Brain pericyte (primary cell): Measurements from ENCODE around the gene OR9Q1.
"Not testable (repeated sequence)": the region's sequence is repeated elsewhere in the genome, so short reads cannot be mapped to it uniquely, and the experiment has no call there.

Source experiments
- DNase-seq: peaks from one replicate; pipeline ENCODE4 v3.0.0-alpha.2; 2012; ENCODE audit warnings: low read depth, low spot score

OR9Q1 gene, protein sequence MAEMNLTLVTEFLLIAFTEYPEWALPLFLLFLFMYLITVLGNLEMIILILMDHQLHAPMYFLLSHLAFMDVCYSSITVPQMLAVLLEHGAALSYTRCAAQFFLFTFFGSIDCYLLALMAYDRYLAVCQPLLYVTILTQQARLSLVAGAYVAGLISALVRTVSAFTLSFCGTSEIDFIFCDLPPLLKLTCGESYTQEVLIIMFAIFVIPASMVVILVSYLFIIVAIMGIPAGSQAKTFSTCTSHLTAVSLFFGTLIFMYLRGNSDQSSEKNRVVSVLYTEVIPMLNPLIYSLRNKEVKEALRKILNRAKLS

DNA sequence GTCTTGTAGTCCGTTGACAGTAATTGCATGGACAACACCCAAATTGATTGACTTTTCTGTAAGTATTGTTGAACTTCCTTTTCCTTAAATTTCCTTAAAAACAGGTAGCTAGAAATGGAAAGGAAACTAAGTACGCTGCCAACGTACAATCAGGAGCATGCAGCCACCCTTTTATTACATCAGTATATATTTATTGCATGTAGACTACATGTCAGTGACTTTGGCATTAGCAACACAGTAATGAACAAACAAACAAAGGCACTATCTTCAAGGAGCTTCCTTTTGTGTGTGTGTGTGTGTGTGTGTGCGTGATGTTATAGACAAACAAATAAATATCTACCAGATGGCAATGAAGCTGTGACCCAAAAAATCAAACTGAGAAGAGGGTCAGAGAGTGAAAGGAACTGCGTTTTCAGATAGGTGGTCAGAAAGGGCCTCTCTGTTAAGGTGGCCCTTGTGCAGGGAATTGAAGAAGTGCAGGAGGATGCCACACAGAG lies at the start of gene OR9Q1:
TSS of gene OR9Q1 (plus strand) at position 447 of the 497 bp plus-strand sequence. CDS start 155,564 bp downstream, outside the sequence.
- DNase-seq = no peak

GRCh38 chr11:57974132-57974531 lies 49.5 kb upstream of the OR9Q1 start:
- DNase-seq = no peak

DNA sequence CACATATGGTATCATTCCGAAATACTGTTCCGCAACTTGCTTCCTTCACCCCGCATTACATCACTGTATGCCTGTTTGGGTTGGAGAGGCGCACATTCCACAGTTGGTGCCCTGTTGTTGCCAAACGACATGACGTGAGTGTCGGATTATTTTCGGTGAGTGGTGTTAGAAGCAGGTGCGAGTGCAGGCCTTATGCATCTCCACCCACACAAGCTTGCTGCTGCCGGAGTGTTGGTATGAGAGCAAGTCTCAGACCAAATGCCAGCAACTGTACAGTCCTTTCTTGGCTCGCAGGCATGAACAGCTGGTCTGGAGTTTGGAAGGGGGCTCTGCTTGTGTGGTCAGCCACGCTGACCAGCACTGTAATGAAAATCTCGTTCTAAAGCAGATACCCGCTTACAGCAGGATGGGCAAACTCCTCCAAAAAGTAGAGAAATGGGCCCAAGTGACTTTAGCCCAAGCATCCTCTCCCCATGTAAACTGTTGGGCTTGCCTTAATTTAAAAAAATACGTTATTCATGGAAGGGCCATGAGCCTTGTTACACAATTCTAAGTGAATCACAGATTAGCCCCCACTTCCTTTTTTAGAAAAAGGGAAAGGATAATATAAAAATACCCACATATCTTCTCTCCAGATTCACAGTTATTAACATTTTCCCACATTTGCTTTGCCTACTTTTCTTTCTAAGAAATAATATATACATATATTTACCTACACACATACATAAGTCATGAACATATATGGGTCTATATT lies 48.7 kb upstream of the OR9Q1 start:
- DNase-seq = no peak

- DNase-seq = no peak
These were observed 46.0 kb upstream of the OR9Q1 start for GRCh38 chr11:57977709-57978108.

DNA sequence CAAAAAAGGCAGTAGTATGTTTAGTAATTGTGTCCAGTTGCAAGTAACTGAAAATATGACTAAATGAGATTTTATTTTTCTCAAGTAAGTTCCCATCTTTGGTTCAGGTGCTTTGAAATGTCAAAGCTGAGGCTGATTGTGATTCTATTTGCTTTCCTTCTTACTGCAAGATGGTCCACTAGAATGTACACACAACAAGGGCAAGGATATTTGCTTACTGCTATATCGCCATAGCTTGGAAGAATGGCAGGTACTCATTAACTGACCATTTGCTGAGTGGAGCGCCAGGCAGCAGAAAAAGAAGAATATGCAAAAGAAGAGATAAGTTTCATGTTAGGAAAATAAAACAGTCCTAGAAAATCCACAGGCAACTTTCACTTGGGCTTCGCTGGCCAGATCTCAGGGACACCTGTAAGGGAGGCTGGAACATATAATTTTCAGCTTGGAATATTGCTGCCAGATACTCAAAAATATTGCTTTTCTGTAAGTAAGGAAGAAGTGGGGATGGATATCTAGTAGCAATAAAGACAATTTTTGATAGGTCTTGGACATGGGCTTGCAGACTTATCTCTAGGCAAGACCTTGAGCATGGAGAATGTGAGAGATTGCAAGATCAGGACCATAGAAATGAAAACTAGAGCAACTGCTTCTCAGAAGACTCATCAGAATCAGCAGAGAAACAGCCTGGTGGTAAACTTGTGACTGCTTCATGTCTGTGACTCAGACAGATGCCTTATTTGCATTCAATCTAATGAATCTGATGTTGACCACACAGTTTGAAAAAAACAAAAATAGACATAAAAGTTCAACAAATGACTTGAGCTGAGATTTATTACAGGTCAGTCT lies 44.8 kb upstream of the OR9Q1 start:
- no peak for DNase-seq

DNA sequence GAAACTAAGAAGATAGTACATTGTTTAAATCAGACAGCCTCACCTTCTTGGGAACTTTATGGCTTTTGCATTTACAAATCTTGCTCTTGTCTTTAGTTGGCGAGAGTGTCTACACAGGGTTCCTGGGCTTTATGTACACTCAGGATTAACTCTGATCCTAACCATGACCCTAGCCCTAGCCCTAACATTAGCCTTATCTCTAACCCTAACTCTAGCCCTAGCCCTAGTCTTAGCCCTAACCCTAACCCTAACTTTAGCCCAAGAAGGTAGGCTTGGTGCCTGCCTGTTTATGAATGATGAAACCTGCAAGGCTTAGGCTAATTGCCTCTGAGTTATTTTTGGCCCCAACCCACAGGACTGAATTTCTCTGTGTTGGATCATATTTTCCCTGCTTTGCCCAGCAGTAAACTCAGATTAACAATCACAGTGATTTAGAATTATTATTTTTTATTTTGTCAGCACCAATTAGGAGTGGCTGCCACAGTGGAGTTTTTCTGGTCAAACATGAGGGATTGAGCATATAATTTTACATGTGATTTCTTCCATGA lies 44.1 kb upstream of the OR9Q1 start:
- no peak for DNase-seq

DNA sequence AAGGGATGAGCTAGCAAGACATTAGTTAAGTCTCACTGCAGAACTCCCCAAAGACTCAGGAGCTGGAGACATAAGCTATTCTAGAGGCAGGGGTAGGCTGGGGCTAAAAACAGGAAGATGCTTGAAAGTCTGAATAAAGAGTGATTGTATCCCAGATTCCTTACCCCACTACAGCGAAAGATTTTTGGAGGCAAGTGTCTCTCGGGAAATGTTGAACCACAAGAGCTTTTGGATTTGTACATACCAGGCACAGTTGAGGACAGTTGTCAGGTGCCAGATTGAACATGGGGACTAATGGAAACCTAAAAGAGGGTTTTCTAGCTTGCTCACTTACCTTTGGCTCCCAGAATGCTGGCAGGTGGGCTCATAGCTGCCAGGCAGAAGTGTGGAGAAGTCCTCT lies 43.5 kb upstream of the OR9Q1 start:
- DNase-seq = no peak

- DNase-seq = no peak
These were observed 42.1 kb upstream of the OR9Q1 start for GRCh38 chr11:57981536-57981935.

DNA sequence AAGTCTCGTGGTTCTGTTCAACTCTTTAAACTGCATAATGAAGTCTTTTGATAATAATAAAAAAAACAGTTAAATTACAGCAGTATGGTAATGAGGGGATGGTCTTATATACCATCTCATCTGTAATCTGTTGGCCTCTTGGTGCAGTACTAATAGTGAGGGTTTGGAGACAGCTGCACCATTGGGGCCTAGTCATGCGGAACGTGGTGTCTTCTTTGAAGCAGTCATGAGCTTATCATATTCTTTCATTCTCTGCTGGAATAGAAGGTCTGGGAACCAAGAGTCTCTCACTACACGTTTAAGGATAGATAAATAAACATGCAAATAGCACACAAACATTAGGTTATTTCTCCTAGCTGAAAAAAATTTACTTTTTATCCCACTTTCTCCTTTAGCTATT lies 40.9 kb upstream of the OR9Q1 start:
- DNase-seq = no peak

GRCh38 chr11:57983191-57983590 lies 40.5 kb upstream of the OR9Q1 start:
- no peak for DNase-seq

- not testable (repeated sequence) for DNase-seq
These were observed 24.2 kb upstream of the OR9Q1 start for GRCh38 chr11:57999523-57999922.

GRCh38 chr11:58000021-58000420 lies 23.7 kb upstream of the OR9Q1 start:
- DNase-seq = not testable (repeated sequence)

DNA sequence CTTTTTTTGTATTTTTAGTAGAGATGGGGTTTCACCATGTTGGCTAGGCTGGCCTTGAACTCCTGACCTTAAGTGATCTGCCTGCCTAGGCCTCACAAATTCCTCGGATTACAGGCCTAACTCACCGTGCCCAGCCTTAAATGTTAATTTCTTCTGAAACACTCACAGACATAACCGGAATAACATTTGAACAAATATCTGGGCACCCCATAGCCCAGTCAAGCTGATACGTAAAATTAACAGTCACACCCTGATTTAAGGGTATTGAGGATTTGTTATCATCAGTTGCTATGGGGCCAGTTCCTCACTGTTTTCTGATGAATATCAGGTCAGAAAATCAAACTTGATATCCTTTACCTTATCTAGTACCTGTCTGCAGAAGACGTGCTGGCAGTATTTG lies 23.0 kb upstream of the OR9Q1 start:
- no peak for DNase-seq

DNA sequence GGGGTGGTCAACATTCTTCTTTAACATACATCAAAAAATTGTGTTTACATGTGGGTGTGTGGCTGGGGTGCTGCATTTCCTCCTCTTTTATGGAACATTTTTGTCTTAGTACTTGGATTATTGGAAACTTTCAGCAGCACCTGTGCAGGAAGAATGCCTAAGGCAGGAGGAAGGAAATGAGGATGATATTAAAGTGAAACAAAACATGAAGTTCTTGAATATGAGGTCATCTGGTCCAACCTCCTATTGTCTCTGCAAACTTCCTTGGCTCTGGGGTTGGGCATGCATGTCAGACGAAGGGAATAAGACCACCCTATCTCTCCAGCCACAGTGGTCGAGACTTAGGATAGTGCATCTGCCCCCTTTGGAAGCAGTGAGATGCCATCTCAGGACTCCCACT lies 20.6 kb upstream of the OR9Q1 start:
- no peak for DNase-seq

DNA sequence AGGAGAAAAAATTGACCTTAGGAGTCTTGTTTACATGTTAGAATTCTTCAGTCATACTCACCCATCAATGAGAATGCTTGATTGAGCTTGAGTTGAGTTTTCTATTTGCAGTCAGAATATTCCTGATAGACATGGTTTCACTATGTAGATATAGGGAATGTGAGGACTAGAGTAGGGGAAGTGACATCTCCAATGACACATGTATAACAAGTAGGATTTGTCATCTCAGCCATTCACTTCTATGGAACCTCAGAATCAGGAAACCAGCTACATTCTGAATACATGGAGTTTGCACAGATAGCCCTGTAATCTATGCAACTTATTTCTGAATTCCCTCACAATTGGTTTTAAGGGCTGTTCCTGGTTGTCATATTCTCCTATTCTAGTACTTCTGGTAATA lies 20.1 kb upstream of the OR9Q1 start:
- DNase-seq = no peak

- DNase-seq = no peak
These were observed 19.0 kb upstream of the OR9Q1 start for GRCh38 chr11:58004664-58005063.

- DNase-seq = no peak
These were observed 16.7 kb upstream of the OR9Q1 start for GRCh38 chr11:58006940-58007339.

DNA sequence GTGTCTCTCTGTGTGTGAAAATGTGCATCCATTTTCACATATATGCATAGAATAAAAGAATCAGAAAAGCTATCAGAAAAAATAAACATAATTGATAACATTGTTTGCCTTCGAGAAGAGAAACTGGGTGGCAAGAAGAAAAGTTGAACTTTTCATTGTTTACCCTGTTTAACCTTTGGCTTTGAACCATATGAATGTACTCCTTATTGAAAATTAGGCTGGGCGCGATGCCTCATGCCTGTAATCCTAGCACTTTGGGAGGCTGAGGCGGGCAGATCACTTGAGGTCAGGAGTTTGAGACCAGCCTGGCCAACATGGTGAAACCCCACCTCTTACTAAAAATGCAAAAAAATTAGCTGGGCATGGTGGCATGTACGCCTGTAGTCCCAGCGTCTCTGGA lies 11.9 kb upstream of the OR9Q1 start:
- no peak for DNase-seq

GRCh38 chr11:58024601-58025091 lies 965 bp downstream of the OR9Q1 start:
- no peak for DNase-seq

- DNase-seq = no peak
These were observed 3.7 kb downstream of the OR9Q1 start for GRCh38 chr11:58027341-58027740.

DNA sequence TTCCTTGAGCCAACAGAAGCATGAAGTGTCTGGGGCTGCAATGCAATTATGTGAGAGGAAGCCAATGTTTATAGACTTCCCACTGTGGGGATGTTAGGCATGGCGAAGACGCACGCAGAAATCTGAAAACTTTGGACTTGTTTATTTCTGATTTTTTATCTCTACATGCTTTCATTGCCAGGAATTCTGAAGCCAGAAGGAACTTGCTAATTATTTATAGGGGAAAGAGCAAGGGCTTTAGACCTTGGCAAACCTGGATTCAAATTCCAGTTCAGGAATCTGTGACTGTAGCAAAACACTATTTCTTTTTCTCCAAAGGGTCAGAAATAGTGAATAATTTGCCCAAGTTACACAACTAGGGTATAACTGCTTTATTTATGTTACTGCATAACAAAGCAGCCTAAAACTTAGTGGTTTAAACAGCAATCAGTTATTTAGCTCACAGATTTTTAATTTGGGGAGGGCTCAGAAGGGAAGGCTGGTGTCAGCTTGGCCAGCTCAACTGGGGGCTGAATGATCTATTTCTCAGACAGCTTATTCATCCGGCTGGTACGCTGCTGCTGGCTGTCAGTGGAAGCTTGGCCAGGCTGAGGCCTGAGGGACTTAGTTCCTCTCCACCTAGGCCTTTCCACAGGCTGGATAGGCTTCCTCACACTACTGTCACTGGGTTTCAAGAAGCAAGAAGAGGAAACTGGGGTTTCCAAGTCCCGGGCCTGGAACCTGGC lies 5.2 kb downstream of the OR9Q1 start:
- DNase-seq = no peak
